Activated CD8-positive, alpha-beta memory T cell treated with anti-CD3 and anti-CD28 coated beads, Interleukin-2, amount 10 ng/mL, durations not matched to agents 7 days and 5 days (primary cell): ENCODE results near the gene CPXM2. TPM values are rescaled to one million over a fixed set of nuclear protein-coding genes. Genes with fewer than 3 reads are reported as not detected.

ENCODE experiments used
- ATAC-seq: fragments of 150-1000 bp; cut with Tn5 transposase; one replicate; pipeline ENCODE4 v1.10.0; 2021; ENCODE audit warnings: moderate library complexity
- CTCF ChIA-PET: fragments of 350-600 bp; sonication (Branson Sonifier 250); formaldehyde crosslinking; loops from one replicate; lab custom pipeline; 2021; ENCODE audit warnings: antibody characterized with exemption; lab: Charles Lee
- DNase-seq: peaks from one replicate; pipeline ENCODE4 v3.0.0-alpha.2; 2020
- H3K27ac Mint-ChIP-seq: one replicate; pipeline ENCODE4 v1.8.0; 2021; ENCODE audit warnings: mild to moderate bottlenecking, mixed read lengths
- H3K27me3 Mint-ChIP-seq: one replicate; pipeline ENCODE4 v1.8.0; 2021; ENCODE audit warnings: mixed read lengths
- H3K36me3 Mint-ChIP-seq: one replicate; pipeline ENCODE4 v1.8.0; 2021; ENCODE audit warnings: mild to moderate bottlenecking, mixed read lengths
- H3K4me1 Mint-ChIP-seq: one replicate; pipeline ENCODE4 v1.8.0; 2021; ENCODE audit warnings: mixed read lengths
- H3K4me3 Mint-ChIP-seq: one replicate; pipeline ENCODE4 v1.8.0; 2021; ENCODE audit warnings: mild to moderate bottlenecking, moderate library complexity, mixed read lengths
- H3K9me3 Mint-ChIP-seq: one replicate; pipeline ENCODE4 v1.8.0; 2022; ENCODE audit warnings: low read depth, mixed read lengths
- total RNA-seq, 2 experiments: library from RNA; stranded (reverse); gene quantifications; one replicate each; pipeline ENCODE4 v1.2.3, GENCODE V29; 2021

Gene CPXM2
- total RNA-seq, 2 experiments from 2014 or later, result not detected

DNA sequence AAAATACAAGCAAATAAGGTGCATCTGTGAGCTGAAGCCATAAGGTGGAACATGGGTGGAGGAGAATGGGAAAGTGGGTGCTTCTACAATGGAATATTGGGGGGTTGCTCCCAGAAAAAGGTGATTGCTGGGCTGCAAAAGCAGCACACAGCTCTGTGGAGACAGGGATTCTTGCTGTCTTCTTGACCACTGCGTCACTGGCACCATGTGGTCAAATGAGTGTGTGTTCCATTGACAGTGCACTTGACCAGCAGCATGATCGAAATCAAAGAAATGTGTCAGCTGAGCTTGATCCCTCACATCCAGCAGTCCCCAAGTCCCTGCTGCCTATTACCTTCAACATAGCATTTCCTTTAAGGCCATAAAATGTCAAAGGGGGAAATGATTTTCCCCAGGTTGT is 169.3 kb downstream of the CPXM2 start:
- ATAC-seq (no peak), DNase-seq (no peak)
- no peaks in the 10 kb centered on the region for H3K4me1 Mint-ChIP-seq
- CTCF ChIA-PET, result no interaction called here
- no peaks in the 10 kb centered on the region for H3K27me3 Mint-ChIP-seq
- no peaks in the 10 kb centered on the region for H3K36me3 Mint-ChIP-seq
- no peak overlapping the region for H3K4me3 Mint-ChIP-seq
- H3K27ac Mint-ChIP-seq, result no peak overlapping the region
- H3K9me3 Mint-ChIP-seq, result peaks cover 2% of the 10 kb centered on the region

DNA sequence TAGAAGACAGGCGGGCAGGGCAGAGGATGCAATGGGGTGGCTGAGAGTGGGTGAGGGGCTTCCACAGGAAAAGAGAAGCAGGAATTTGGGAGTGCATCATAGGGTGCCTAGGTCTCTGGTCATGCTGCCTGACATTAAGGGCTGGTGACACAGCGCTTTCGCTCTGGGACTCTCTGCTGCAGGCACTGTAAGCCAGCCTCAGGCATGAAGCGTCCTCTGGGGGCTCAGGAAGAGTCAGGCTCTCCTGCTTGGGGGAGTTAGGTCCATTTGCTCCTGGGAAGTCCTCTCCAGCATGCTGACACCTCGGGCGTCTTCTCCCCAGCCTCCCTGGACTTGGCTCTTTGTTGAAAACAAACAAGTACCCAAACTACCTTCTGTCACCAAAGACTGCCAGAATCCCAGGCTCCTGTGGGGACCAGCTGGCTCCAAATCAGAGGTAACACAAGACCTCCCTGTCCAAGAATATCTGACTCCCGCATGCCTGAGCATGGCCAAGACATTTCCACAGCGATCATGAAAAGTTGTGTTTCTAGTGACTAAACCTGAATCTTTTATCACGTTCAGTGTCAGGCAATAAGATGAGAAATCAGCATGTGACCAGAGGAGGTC is 170.1 kb downstream of the CPXM2 start:
- Mint-ChIP-seq H3K27ac (no peak overlapping the region), H3K4me3 (no peak overlapping the region), H3K27me3 (no peaks in the 10 kb centered on the region), H3K9me3 (peaks cover 2% of the 10 kb centered on the region), H3K36me3 (no peaks in the 10 kb centered on the region), H3K4me1 (no peaks in the 10 kb centered on the region)
- CTCF ChIA-PET, result no interaction called here
- no peak for ATAC-seq
- no peak for DNase-seq

DNA sequence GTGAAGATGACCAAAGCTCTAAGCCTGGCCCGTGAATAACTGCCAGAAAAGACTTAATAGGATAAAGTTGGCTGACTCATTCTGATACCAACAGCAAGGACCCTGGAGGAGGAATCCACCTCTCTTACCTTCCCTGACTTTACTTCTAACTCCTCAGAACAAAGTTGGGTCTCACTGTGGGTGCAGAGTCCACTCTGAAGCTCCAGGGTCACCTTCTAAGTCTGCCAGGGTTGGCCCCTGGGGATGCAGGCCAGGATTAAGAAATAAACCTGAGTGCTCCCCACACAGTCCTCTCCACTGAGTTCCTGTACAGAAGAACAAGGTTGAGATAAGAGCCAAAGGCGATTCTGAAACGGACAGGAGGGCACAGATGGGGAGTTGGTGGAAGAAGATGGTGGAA is 171.1 kb downstream of the CPXM2 start:
- DNase-seq (no peak), ATAC-seq (no peak)
- no peaks in the 10 kb centered on the region for H3K27me3 Mint-ChIP-seq
- H3K9me3 Mint-ChIP-seq, result peaks cover 2% of the 10 kb centered on the region
- H3K4me3 Mint-ChIP-seq, result no peak overlapping the region
- no peaks in the 10 kb centered on the region for H3K4me1 Mint-ChIP-seq
- no peak overlapping the region for H3K27ac Mint-ChIP-seq
- CTCF ChIA-PET, result no interaction called here
- no peaks in the 10 kb centered on the region for H3K36me3 Mint-ChIP-seq

GRCh38 chr10:123718544-123719060 is 173.0 kb downstream of the CPXM2 start:
- no peak for DNase-seq
- CTCF ChIA-PET, result no interaction called here
- Mint-ChIP-seq H3K36me3 (no peaks in the 10 kb centered on the region), H3K9me3 (peaks cover 2% of the 10 kb centered on the region), H3K4me1 (no peaks in the 10 kb centered on the region), H3K27ac (no peak overlapping the region), H3K4me3 (no peak overlapping the region), H3K27me3 (no peaks in the 10 kb centered on the region)
- ATAC-seq, result no peak

DNA sequence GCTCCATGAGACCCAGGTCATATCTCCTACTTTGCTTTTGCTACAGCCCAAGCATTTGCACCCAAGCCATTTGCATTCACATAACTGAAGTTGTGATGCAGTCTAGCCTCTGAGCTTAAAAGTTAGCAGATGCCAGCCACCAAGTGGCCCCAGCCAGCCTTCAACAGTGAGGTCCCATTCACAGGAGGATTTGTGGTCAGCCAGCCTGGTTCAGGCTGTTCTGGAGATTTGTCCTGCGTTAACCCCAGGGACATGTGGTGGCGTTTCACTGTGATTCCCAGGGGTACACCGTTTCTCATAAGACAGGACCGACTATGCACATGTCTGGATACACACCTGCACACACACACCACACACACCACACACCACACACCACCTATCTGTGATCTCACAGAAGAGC is 174.3 kb downstream of the CPXM2 start:
- peaks cover 2% of the 10 kb centered on the region for H3K9me3 Mint-ChIP-seq
- ATAC-seq, result no peak
- no peaks in the 10 kb centered on the region for H3K4me1 Mint-ChIP-seq
- H3K36me3 Mint-ChIP-seq, result no peaks in the 10 kb centered on the region
- H3K4me3 Mint-ChIP-seq, result no peak overlapping the region
- CTCF ChIA-PET, result no interaction called here
- no peak for DNase-seq
- no peaks in the 10 kb centered on the region for H3K27me3 Mint-ChIP-seq
- no peak overlapping the region for H3K27ac Mint-ChIP-seq

DNA sequence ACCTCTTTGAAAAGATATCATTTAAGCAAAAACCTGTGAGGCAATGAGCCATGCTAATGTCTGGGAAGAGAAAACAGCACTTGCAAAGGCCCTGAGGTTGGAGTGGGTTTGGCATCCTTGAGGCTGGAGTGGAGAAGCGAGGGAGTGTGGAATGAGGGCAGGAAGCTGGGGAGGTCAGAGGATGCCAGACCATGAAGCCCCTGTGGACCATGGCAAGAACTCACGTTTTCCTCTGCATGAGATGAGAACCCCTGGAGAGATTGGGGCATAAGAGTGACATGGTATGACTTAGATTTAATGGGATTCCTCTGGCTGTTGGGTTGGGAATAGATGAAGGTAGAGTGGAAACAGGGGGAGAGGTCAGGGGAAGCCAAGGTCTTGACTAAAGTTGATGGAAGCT is 176.1 kb downstream of the CPXM2 start:
- peaks cover 2% of the 10 kb centered on the region for H3K9me3 Mint-ChIP-seq
- no peak overlapping the region for H3K27ac Mint-ChIP-seq
- no peaks in the 10 kb centered on the region for H3K36me3 Mint-ChIP-seq
- DNase-seq (no peak), ATAC-seq (no peak)
- no peaks in the 10 kb centered on the region for H3K4me1 Mint-ChIP-seq
- H3K4me3 Mint-ChIP-seq, result no peak overlapping the region
- H3K27me3 Mint-ChIP-seq, result no peaks in the 10 kb centered on the region
- CTCF ChIA-PET, result no interaction called here

- peak; percentile 8 for DNase-seq
- no peak overlapping the region for H3K4me3 Mint-ChIP-seq
- H3K27ac Mint-ChIP-seq, result no peak overlapping the region
- CTCF ChIA-PET, result interaction anchor here (0.6 kb wide), 1 partner anchor 44 kb away, joined by 3 read pairs; no protein-coding TSS in a partner anchor
- no peaks in the 10 kb centered on the region for H3K9me3 Mint-ChIP-seq
- no peaks in the 10 kb centered on the region for H3K4me1 Mint-ChIP-seq
- no peaks in the 10 kb centered on the region for H3K36me3 Mint-ChIP-seq
- no peak for ATAC-seq
- peaks cover 2% of the 10 kb centered on the region for H3K27me3 Mint-ChIP-seq
These were observed 185.4 kb downstream of the CPXM2 start for GRCh38 chr10:123706236-123706635.

- H3K27ac Mint-ChIP-seq, result no peak overlapping the region
These were observed 186.8 kb downstream of the CPXM2 start for GRCh38 chr10:123704812-123705211.

DNA sequence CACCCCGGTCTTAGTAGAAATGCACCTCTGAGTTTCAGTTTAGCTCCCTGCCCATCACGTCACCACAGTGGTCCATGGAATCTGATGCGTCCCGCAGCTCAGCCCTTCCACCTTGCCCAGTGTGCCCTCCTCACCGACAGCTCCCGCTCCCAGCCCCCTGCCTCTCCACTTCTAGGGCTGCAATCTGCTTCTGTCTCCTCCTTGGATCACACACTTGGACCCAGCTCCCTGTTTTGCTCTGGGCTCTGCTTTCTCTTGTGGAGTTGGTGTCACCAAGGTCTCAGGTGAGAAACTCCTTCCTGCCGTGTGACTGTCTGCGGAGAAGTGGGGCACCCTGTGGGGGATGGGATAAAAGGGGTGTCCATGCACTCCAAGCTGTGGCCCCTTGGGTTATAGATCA is 187.5 kb downstream of the CPXM2 start:
- Mint-ChIP-seq H3K9me3 (no peaks in the 10 kb centered on the region), H3K36me3 (no peaks in the 10 kb centered on the region), H3K4me3 (no peak overlapping the region), H3K4me1 (no peaks in the 10 kb centered on the region), H3K27me3 (peaks cover 2% of the 10 kb centered on the region), H3K27ac (no peak overlapping the region)
- DNase-seq (no peak), ATAC-seq (no peak)
- CTCF ChIA-PET, result no interaction called here

More at GRCh38 chr10:123704812-123705211, 186.8 kb downstream of the CPXM2 start:
- H3K9me3 Mint-ChIP-seq, result no peaks in the 10 kb centered on the region
- no peak overlapping the region for H3K4me3 Mint-ChIP-seq
- DNase-seq (no peak), ATAC-seq (no peak)
- CTCF ChIA-PET, result no interaction called here
- H3K36me3 Mint-ChIP-seq, result no peaks in the 10 kb centered on the region
- peaks cover 2% of the 10 kb centered on the region for H3K27me3 Mint-ChIP-seq
- no peaks in the 10 kb centered on the region for H3K4me1 Mint-ChIP-seq

DNA sequence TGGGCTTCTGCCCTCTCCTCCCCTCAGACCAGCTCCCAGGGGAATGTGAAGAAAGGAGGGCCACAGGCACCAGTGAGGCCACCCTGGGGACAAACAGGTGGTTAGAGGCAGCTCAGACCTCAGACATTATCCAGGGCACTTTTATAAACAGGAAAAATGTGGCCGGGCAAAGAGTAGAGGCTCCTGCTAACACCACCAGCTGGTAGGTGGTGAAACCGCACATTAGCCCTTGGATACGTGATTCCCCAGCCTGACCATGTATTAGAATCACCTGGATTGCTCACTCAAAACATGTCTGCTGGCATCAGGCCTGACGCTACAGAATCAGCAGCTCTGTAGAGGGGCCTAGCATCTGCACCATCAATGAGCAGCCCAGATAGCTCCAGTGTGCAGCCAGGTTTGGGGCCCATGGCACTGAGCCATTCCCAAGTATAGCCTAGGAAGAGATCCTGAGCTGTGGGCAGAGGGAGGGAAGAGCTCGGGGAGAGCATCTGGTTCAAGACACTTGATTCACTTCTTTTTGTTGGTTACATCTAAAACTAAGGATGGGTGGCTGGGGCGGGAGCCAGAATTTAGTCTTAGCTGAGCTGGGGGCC is 188.3 kb downstream of the CPXM2 start:
- CTCF ChIA-PET, result no interaction called here
- Mint-ChIP-seq H3K9me3 (no peaks in the 10 kb centered on the region), H3K4me1 (no peaks in the 10 kb centered on the region), H3K4me3 (no peak overlapping the region), H3K27ac (no peak overlapping the region), H3K36me3 (no peaks in the 10 kb centered on the region), H3K27me3 (no peaks in the 10 kb centered on the region)
- ATAC-seq (no peak), DNase-seq (no peak)

Other genes with a start within 250 kb of the CPXM2 start
- gene GPR26, start 225.5 kb downstream of the CPXM2 start, total RNA-seq, result not detected
- gene CHST15, start 201.8 kb upstream of the CPXM2 start, total RNA-seq, result under 1 TPM in 1 of 2 experiments, not detected in 1; 0.09 TPM